Activated CD8-positive, alpha-beta memory T cell treated with anti-CD3 and anti-CD28 coated beads for 1 hour (primary cell): ENCODE measurements around the gene TP63.

ENCODE experiments used
- DNase-seq, 2 donors: peaks; one replicate each; pipeline ENCODE4 v3.0.0-alpha.2; 2020; ENCODE audit warnings: low read depth in 1 of 2; ENCODE audit errors: extremely low read depth in 1 of 2

The TP63 gene

DNA sequence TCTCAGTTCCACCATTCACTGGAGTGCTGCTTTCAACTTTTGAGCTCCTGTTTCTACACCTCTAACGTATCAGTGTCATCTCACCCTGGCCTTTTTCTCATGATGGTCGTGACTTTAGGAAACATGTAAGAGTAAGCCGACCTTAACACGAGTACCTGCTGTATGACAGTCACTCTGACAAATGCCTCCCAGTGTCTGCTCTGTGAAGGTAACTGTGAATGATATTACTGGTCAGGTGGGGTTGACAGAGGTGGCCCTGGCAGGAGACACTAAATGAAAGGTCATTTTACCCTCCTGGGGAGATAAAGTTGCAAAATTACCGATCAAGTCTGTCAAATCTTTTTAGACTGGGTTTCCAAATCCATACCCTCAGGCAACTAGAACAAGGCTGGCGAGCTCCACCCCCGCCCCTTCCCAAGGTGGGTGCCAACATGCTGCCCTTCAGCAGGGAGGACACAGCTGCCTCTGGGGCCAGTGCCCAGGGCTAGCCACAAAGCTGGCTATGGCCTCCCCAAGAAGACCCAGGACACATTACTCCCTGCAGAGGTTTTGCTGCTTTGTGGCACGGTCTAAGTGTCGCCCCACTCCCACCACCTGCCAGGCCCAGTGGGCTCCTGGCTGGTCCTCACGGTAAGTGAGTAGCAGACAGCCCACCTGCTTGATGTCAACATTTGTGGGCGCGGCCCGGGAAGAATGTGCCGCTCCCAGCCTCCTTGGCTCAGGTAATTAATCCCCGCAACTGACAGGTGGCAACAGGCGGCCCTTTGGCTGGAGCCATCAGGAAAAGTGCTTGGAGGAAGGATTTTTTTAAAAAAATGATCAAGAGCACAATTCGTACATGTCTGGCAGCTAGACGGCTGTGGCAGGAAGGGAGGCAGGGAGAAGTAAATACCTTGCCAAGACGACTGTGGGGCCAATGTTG lies 211.8 kb downstream of the TP63 start:
- DNase-seq, result no peak

DNA sequence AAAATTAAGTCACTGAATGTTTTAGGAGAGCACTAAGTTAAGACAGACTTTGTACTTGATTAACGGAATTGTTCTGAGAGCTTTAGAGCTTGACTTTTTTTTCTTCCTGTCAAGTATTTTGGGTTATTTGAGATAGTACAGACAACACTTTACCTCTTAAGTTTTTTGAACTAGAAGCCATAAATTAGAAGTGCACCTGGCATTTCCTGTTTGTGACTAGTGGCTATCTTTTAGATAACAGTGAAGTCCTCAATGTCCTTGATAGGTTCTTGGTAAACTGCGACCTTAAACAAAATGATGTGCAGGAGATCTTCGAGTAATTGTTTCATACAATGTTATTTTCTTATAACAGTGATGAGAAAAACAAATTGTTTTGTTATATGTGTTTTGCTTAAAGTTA lies 213.9 kb downstream of the TP63 start:
- no peak for DNase-seq

DNA sequence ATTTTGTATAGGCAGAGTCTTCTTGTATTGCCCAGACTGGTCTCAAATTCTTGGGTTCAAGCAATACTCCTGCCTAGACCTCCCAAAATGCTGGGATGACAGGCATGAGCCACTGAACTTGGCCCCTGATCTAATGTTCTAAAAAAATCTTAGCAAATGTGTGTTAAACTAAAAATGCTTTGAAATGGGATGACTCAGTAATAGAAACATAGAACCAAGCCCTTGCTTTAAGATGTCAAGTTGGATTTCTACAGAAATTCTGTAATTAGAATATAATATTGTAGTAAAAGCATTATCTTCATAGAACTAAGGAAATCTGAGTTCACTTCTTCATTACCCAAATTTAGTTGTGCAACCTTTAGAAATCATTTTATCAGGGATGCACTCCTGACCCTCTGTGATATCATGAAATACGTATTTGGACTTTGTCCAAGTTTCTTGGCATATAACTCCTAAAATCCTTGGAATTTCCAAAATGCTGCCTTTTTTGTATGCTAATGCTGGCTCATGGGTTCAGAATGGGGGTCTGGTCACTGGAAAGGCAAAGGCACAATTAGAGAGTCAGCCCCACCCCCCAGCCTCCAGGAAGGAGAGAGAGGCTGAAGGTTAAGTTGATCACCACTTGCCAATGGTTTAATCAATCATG lies 217.3 kb downstream of the TP63 start:
- no peak for DNase-seq

DNA sequence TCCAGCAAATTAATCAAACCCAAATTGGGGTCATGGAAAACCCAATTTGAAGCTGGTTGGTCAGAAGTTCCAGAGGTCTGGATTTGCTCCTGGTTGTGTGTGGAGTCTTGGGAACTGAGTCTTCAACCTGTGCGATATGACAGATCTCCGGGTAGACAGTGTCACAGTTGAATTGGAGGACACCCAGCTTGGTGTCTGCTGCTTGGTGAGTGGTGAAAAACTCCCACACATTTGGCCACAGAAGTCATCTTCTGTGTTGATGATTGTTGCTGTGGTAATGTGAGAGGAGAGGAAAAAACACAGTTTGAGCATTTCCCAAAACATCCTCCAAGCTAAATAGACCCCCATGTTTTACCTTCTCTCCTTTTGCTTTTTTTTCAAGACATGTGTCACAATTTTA lies 218.1 kb downstream of the TP63 start:
- DNase-seq, result no peak

DNA sequence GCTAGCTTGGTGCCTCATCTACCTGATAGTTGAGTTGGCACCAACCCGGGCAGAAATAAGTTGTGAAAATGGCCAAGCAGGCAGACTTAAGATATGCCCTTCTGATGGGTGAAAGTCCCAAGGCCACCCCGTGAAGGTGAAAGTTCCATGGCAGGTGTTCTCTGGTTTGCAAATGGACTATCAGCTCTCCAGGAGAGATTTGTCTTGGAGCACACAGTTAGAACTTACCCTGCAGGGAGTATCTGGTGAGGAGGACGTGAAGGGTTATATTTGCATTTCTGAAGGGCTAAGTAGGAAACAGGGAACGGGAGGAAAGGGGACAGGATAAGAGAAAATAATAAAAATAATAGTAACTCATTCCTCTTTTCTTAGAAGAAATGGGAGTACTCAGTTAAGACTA lies 220.5 kb downstream of the TP63 start:
- no peak for DNase-seq

DNA sequence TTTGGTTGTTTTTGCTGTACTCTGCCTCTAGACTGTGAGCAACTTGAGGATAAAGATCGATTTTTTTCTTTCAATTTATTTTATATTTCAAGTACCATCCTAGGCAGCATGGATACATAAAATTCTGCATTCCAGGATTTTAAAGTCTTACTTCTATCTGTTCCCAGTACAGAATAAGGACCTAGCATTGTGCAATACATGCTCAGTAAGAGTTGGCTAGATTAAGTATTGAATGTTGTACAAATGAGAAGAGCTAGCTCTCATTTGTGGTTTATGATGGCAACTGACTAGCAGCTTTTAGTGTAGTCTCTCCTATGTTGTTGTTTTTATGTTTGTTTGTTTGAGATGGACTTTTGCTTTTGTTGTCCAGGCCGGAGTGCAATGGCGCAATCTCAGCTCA lies 222.7 kb downstream of the TP63 start:
- no peak for DNase-seq

DNA sequence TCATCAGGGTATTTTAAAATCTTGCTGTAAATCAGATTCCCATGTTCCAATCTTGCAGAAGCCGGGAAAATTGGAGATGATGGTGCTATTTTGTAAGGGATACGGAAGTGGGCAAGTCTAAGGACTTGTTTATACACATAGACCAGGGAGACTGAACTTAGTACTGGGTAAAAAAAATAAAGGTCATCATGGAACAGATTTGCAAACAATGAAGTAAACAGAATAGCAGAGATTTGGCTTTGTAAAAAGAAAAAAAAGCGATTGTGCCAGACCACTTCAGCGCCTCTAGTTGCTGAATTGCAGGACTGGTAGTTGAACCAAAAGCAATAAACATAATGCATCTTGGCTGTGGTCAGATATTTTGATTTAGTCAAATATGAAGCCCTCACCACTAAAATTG lies 229.1 kb downstream of the TP63 start:
- no peak for DNase-seq

DNA sequence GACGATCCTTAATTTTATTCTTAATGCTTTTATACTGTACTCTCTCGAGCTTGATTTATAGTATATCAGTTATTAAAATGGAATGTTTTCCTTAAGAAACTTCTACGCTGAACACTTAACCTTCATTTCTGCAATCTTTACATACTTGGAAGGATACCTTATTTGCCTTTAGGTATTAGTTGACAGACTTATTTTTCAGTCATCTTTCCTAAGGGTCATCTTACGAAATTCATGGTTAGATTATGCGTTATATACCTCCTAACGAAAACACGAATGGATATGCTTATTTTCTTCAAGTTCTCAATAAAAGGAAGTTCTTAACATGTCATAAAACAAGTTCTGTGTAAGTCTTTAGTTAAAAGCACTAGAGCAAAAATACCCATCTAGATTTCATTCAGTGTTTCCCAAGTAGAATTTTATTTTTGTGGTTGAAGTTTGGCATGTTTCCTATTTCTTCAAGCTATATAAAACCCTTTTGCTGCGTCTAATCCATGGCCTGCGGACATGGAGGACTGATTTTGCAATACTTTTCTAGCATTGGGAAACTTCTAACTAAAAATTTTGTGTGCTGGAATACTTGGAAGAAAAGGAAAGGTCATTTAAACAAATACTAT lies 231.3 kb downstream of the TP63 start:
- DNase-seq, result no peak

DNA sequence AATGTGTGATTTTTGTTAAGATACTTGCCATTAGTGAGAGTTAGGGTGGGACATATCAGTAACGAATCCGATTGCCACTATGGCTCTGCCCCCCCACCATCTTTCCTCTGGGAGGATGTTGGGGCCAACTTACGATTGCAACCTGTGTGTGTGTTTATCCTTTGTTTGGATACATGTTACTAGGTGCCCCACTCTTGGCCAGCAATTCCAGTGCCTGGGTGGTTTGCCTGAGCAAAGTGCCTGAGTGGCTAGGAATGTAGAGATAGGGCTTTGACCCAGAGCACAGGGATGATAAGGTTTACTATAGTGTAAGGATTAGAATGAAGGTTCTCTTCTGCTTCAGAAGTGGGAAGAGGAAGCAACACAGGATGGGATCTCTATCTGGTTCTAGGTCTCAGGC lies 231.8 kb downstream of the TP63 start:
- DNase-seq, result no peak

DNA sequence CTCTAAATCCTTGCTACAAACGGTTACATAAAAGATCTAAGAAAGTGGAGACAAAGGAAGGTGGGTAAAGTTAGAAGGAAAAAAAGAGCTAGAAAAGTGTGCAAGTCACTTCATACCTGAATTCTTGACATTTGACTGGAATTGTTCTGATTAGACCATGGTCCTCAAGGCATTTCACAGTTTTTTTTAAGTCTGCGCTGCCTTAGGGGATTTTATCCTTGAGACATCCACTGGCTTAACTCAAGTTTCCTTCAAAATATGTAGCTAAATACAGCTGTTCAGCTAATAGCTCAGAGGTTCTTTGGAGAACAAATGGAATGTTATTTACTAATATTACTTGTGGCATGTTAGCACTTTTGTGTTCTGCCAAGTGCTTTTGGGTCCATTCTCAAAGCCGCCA lies 236.9 kb downstream of the TP63 start:
- no peak for DNase-seq

DNA sequence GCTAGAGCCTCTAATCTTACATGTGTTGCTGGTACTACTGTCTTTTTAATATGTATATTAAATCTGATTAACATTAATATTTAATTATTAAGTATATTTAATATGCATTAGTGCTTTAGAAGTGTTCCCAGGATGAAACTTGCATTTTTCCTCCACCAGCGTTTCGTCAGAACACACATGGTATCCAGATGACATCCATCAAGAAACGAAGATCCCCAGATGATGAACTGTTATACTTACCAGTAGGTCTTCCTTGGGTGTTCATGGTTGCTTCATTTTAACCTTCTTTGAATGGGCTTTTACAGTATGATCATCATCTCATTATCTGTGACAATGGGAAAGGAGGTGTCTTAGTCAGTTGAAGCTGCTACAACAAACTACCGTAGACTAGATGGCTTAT lies 238.0 kb downstream of the TP63 start:
- DNase-seq, result no peak

DNA sequence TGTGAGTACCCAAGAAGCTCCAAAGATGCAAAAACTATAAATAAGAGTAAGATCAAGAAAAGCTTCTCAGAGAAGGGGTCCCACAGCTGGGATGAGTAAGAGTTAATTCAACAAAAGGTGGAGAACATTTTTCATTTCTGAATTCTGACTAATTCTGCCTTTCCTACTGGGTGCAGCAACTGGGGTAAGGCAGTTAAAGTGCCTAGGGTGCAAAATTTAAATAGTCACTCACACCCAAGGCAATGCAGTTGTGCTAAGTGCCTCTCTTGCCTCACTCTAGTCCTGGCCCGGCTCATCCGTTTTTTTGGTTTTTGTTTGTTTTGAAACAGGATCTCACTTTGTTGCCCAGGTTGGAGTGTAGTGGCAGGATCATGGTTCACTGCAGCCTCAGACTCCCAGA lies 240.2 kb downstream of the TP63 start:
- DNase-seq, result no peak

DNA sequence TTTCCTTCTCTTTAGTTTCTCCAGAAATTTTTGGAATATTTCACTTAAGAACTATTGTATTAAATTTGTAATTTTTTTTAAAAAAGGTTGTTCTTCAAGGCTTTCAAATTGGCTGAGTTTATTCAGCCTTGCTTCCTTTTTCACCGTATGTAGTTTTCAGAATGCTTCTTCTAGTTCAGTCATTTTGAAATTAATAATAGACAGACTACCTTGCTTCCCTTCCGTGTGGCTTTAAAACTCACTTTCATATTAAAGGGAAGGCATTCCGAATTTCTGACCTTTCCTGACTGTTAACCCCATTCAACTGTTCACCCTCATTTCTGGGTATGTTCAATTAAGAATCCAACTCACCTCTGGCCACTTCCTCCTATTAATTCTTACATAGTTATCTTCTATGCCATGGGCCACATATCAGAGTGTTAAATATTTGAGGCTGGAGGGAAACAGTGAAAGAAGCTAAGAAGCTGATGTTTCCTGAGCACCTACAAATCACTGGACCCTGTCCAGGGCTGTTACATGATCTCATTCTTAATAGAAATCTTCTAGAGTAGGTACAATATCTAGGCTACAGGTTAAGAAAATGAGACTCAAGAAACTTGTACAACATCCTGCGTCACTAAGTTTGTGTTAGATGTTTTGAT lies 252.0 kb downstream of the TP63 start:
- no peak for DNase-seq

DNA sequence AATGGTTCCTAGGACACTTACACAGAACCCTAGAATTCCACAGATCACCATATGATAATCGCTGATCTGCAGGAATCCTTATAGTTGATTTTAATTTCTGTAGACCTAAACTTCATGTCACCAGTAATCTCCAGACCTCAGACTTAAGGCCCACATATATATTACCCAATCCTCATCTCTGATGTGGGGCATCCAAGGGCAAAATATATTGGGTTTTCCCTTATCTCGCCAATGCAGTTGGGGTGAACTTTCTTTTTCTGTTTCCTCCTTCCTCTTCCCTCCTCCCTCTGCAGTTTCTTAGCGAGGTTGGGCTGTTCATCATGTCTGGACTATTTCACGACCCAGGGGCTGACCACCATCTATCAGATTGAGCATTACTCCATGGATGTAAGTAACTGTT lies 259.3 kb downstream of the TP63 start:
- no peak for DNase-seq

DNA sequence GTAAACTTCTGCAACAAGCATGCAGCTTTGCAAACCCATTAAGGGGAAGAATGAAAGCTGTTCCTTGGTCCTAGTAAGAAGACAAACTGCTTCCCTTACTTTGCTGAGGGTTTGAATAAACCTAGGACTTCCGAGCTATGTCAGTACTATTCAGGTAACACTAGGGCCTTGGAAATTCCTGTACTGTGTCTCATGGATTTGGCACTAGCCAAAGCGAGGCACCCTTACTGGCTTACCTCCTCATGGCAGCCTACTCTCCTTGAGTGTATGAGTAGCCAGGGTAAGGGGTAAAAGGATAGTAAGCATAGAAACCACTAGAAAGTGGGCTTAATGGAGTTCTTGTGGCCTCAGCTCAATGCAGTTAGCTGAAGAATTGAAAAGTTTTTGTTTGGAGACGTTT lies 265.3 kb downstream of the TP63 start:
- DNase-seq, result no peak

DNA sequence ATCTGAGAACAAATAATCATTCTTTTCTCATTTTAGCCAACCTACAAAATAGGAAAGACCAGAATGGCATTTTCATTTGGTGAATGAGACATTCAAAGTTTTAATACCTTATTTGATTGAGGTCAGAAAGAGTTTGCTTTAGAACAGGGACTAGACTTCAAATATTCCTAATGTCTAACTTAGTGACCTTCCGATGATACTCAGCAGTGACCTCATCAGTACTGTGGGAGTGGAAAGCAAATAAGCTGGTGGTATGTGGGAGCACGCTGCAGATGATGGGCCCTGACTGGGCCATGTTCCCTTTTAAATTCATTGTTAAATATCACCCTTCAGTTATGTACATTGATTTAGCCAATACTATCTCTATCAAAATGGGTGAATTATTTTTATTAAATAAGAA lies 266.2 kb downstream of the TP63 start:
- DNase-seq, result no peak

DNA sequence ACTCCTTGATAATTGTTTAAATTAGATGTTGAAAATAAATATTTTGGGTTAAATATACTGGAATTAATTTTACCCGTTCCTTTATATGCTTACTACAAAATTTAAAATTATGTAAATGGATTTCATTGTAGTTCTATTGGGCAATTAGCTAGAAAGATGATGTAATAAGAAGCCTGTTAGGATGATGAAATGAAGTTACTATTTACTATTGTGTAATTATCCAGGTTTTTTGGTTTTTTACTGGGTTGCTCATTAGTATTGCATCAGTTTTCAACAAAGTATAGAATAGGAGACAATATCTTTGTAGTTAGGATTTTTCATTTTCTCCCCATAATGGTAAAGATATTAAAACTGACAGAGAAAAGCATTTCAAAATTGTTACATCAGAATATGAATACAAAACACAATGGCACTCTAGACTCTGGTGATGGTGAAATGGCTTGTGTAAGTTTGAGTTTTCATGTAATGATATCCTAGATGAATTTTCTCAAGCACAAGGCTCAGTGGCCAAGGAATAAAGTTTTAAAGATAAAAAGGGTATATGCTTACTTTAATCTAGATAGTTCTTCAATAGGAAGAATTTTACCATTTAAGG lies 267.5 kb downstream of the TP63 start:
- no peak for DNase-seq

DNA sequence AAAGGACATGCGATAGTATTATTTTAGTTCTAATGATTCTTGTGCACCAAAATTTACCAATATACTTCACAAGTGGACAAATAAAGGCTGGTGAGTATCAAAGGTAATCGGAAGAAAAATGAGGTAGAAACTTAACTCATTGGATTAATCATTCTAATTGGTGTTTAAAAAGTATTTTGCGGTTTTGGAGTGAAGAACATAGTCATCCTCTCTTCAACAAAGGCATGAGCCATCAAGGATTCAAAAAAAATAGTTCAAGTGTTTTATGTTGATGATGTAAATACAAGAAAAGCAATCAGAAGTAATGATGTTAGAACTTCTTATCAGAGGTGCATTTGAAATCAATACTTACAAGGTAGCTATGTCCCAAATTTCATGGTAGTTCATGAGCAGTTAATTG lies 268.0 kb downstream of the TP63 start:
- no peak for DNase-seq

DNA sequence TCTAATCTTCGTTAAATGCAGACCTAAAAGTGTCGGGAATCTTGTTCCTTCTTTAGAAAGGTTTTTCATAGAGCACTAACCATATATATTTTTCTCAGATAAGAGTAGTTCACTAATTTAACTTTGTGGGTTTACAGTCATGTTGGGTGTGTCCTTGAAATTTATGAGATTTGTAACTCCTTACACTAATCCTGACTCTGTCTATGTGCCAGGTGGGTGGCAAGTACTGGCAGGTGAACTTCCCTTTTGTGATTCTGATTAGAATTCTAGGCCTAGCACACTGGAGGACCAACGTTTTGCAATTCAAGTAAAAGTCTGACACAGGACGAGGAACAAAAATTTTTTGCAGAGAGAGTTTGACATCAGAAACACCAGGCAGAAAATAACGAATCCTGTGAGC lies 269.4 kb downstream of the TP63 start:
- DNase-seq, result no peak

DNA sequence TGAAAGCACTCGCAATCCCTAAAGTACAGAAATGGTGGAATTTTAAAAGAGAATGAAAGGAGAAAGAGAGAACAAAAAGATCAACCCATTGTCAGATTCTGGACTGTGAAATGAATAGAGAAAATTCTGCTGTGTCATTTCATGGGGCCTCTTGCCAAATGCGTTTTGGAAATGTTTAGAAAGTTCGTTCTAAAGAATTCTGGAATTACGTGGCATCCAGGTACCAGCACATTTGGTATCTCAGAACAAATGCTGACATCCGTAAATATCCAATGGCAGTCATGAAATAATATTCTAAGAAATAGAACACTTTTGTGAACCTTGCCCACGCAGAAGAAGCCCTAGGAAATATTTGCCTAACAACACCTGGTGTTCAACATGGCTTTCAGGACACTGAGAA lies 270.3 kb downstream of the TP63 start:
- no peak for DNase-seq
